Measurements from ENCODE around the gene ITGA4.

ITGA4 gene

DNA sequence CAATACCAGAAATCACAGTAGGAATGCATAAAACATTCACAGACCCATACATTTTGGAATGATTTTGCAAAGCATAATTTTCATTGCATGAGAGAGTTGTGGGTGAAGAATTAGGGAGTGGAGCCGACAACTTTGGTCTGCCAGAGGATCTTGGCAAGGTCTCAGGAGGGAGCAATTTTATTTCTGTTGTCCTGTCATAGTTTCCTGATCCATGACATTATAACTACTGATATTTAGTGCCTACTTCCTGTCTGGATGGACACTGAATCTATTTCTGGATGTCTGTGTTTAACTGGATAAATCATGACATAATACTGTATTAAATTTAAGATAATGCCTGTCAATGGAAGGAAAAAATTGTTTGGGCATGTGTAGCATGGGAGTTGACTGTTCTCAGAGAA is 2.4 kb downstream of the ITGA4 start:
- no peak for DNase-seq

DNA sequence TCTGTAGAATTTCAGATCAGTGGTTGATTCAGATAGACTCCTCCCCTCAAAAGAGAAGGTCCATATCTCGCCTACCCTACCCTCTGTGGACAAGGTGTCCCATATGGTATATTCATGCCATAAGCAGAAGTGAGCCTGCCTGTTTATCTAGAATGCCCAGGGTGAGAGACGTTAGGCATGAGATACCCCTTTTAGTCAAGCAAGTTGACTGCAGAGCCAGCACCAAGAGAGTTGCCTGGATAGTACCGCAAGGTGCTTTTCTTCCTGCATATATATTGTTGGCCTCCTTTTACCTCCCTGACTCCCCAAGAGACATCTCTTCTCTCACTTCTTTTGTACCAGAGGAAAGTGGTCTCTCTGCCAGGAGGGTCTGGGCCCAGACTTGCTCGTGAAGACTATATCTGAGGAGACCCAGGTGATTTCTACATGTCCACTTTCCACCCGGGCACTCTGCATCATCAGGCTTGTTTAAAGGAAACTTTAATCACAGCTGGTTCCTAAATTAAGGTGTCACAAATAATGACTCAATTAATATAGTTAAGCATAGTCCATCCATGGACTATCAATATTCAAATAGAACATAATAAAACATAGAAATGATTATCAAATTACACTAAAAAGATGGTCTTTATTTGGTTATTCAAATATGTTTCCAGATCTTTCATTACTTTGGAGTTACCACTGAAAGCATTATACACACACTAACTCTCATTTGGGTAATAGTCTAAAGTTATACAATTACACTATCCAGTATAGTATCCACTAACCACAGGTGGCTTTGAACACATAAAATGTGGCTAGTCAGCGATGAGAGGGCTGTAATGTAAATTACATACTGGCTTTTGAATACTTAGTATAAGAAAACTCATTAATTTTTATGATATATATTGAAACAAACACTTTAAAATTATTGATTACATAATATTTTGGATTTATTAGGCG is 4.1 kb downstream of the ITGA4 start:
- DNase-seq = no peak

DNA sequence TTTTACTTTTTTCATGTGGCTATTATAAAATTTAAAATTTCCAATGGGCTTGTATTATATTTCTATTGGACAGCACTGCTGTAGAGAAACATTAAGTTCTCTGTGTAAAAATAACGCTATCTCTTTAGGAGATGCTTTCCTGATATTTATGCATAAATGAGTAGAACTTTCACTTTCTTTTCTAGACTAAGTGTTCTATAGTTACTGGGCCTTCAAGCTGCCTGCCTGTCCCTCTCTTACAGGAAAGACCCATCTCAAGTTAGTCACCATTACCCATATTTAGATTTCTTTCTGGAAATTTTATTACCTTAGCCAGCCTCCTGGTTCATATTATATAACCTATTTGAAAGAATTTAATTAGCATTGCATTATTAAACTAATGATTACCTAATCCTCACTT is 4.8 kb downstream of the ITGA4 start:
- no peak for DNase-seq

DNA sequence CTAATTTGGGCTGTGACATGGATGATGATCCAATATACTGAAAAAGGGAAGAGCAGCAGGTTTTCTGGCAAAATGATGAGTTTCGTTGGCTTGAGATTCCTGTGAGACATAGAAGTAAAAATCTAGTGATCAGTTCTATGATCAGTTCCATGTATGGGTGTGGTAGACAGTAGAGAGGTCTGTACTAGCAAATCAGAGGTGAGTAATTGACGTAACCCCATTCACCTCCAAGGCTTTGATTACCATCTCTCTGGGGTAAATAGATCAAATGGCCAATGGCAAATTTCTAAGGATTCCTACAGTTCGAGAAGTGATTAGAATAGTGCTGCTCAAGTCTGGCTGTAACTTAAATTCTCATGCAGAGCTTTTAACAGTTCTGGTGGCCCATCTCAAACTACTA is 6.4 kb downstream of the ITGA4 start:
- DNase-seq = no peak

DNA sequence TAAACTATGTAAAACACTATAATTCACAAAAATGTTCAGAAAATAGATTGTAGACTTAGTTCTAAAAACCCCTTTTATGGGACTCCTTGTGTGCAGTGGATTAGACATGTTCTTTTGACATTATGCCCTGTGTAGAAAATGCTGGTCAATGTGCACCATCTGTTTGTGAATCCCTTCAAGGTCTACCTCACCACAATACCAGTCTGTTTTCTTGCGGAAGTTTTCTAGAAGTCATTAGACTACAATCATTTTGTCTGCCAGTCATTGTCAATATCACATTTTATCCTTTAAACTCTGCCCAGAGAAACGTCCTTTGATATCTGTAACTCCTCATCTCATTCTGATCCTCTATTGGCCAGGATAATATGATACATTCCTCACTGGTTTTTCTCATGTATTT is 7.8 kb downstream of the ITGA4 start:
- DNase-seq = no peak

DNA sequence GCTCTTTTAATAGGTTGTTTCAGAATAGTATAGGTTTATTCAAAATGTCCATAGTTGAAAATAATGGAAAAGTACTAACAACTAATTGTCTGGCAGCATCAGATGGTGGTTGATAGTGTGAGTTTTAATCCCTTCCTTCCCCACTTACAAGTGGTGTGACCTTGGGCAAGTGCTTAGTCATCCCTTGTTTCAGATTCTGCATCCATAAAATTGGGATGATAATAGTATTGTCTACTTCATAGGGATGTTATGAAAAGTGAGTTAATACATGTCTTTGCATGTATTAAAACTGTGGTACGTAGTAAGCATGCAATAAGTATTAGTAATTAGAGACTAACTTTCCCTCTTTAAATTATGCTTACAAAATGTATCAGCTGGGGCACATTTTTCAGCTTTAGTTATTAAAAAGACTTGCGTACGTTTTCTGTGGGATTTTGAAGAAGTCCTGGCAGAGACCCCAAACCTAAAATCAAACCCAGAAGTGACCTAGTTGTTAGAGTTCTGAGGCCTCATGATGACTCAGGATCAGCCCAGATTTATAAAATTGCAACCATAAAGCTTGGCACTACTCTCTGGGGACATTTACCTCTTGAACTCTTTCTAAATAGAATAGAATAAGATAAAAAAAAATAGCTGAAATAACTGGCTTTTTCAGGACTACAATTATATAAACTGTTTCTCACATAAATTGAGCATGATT is 8.6 kb downstream of the ITGA4 start:
- no peak for DNase-seq

DNA sequence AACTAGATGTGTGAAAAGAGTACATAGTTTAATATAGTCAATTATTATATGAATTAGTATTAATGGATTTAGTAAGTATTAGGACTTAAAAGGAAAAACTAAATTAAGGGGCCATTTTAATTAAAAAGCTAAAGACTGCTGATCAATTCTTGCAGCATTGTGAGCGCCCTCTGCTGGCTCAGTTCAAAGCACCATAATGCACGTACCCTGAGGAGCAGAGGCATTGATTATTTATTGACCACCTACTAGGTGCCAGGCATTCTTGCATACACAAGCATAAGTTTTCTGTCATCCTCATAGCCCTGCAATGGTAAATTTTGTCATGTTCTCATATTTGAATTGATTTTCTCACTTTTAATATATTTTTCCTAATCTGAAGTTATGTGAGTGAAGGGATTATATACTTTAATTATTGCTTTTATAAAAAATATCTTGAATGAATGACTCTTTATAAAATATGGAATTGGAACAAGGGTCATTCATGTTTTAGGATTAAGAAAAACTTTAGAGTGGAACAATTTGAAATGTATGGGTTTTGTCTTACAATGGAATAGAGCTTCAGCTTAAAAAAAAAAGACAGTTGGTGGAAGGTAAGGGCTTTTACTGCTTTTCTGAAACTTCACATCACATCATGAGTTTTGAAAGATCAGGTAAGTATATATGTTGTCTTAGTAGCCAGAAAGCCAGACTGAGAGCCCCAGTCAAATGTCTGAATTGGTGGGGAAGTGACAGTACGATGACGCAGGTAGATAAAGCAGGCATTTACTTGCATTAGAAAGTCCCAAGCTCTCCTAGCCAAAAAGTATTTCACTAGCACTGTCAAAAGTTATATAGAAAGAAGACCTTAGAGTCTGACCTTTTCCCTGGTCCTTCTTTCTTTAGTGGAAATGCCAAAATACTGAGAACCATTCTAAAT is 9.7 kb downstream of the ITGA4 start:
- DNase-seq = peak; percentile 35

DNA sequence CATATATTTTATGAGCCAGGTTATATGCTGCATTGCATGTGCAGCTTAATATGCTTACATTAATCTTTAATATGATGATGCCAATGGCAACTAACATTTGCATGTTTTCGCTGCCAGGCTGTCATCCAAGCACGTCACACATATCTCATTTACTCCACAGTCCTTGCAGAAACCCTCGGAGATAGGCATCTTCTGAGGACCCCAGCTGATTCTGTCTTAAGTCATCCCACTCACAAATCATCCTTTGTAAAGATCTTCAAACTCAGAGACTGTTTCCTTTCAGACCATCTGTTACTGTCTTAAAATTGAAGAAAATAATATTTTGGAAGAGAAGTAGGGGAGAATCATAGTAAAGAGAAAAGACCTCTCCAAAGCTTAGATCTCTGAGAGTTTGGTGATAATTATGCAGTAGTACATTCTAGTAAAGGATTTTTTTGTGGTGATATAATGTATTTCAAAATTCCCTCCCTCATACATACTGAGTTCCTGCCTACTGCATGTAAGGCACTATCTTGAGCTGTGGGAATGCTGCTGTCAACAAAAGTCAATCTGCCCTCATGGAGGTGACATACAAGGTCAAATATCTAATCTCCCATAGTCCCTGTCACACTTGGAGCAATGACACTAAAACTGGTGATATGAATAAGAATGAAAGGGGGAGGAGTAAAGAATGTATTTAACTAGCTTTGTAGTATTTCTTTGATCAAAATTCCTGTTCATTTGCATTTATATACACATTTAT is 11.0 kb downstream of the ITGA4 start:
- no peak for DNase-seq

DNA sequence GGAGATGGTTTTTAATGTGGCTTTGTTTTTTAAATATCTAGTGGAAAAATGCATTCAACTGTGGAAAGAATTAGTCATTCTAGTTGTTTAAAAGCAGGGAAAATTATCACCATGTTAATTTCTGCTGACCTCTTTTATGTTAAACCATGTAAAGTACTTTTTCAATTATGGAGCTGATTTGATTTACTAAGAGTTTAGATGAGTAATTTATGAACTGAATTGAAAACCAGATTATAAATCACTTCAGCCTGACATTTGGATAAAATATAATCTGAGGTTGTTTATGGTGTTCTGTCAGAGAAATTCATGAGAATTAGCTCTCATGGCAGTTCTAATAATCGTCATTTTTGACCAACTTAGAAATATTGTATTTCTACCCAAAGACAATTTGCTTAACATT is 11.6 kb downstream of the ITGA4 start:
- no peak for DNase-seq

DNA sequence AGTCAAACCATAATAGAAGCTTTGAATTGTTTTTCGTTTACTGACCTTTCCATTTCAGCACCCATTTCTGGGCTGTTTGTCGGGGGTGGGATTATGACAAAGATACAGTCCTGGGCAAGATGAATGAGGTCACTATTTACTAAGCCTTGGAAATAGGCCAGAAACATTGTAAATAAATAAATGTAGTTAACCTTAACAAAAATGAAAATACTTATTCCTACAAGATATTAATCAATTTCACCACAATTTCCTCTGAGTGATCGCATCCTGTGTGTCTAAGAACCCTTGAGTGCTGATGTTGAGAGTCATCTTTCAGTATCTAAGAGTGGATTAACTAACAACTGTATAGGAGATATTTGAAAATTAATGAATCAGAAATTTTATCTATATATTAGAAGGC is 14.0 kb downstream of the ITGA4 start:
- no peak for DNase-seq

DNA sequence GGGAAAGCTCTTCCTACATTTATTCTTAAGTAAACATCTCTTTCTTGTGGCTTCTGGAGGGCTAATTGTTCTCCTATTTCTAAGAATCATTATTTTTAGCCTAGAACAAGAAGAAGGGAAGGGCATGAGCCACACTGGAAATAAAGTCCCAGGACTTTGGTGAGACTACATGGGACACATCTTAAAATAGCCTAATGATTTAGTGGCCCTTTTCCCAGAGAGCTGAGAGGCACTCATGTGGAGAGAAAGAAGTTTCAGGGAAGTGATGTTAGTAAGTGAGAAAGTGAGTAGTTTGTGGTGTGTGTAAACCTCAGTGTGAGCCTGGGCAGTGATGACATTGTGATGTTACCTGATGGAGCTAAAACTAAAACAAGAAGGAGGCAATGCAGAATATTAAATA is 14.6 kb downstream of the ITGA4 start:
- DNase-seq = peak; percentile 68

DNA sequence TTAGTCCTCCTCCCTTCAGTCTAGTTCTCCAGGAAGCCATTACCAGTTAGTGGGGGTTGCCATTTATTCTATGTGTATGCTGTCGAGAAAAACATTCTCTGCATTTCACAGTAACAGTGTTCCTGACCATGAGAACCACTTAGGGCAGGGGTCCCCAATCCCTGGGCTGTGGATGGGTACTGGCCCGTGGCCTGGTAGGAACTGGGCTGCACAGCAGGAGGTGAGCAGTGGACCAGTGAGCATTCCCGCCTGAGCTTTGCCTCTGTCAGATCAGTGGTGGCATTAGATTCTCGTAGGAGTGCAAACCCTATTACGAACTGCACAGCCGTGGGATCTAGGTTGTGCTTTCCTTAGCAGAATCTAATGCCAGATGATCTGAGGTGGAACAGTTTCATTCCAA is 15.8 kb downstream of the ITGA4 start:
- DNase-seq = no peak

DNA sequence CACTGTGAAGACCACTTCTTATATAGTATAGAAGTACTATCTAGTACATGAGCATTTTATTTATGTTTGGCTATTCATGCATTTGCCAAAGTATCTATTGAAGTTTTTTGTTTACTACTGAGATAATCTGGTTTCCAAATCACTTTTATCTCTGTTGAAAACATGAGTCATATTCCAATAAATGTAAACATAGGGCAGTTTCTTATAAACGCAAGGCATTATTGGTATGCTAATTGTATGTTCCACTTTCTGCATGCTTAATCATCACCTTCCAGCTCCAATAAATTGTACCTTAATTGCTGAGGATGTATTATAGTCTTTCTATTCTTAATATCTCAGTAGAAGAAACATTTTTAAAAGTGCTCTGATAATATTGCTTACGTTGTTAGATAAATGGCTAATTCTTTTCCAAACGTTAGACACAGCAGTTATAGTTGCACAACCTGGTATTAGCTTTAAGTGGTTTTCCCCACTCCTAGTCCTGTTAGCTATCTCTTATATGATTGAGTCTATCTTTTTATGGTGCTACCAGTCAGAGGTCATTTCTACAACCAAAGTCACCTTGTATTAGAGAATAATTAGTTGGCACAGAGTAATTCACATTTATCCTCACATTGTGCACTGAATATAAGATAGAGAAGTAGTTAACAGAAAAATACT is 17.2 kb downstream of the ITGA4 start:
- DNase-seq = no peak

DNA sequence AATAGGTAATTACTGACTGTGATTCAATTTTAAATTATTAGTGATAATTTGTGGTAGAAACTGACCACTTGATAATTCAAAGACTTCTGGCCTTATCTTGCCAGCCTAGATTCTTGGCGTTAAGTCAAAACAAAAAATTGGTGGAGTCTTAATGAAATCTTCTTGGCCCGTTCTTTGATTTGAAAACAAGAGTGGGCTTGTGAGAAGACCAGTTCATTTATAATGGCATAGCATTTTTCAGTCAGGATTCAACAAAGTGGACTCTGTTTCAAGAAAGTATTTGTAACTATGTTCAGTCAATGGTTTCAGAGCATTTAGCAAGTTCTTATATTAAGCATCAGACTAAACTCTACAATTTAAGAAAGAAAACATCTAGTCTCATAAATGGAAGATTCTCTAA is 26.0 kb downstream of the ITGA4 start:
- no peak for DNase-seq

DNA sequence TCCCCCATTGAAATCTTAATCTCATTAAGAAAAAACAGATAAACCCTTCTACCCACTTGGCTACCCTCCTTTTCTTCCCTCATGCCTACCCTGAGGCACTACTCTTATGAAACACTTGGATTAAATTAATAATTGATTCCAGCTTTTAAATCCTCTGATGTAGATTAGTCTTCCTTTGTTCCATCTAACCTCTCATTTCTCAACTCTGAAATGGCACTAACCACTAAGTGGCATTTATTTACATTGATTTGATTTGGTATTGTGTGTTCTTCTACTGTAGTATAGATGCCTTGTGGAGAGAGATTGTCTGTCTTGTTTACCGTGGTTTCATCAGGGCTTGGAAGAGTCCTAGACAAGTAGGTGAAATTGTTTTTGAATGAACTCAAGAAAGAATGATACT is 26.7 kb downstream of the ITGA4 start:
- DNase-seq = peak; percentile 49

DNA sequence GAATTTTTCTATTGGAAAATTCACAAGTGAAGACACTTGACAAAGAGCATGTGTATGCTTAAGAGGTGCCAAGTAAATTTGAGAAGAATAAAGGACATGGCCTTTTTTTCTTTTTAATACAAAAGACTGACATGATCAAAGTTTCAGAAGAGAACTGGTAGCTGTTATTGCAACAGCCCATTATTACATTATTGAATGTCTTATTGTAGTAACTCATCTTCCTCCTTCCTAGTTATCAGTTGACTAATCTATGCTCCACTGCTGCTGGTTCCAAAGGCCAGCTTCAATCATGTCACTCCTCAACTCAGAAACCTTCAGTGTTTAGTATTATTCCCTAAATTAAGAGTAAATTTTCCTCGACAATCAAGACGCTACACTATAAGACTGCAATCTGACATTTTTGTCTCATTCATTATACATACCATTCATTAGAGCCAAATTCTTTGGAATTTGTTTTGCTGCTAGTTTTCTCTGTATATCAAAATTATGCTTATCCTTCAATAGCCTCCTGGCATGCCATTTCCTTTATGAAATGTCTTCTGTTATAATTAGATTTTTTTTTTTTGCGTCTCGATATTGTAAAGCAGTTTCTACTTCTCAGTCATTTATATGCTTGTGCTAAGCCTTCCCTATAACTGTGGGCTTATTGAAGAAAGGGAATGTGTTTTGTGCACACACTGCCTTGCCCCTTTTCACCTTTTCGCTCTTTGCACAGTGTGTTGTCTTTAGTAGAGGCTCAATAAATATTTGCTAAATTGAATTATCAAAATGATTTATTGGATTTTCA is 27.9 kb downstream of the ITGA4 start:
- DNase-seq = no peak

DNA sequence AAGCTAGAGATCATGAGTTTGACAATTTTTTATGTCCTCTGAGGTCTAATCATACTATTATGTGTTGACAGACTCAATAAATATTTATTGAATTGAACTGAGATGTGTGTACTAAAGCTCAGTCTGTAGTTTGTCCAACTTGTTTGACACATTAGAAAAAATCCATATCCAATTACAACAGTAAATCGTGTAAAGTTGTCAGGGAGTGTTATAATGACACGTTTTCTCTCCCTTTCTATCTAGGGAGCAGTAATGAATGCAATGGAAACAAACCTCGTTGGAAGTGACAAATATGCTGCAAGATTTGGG is 28.4 kb downstream of the ITGA4 start:
- DNase-seq = no peak

DNA sequence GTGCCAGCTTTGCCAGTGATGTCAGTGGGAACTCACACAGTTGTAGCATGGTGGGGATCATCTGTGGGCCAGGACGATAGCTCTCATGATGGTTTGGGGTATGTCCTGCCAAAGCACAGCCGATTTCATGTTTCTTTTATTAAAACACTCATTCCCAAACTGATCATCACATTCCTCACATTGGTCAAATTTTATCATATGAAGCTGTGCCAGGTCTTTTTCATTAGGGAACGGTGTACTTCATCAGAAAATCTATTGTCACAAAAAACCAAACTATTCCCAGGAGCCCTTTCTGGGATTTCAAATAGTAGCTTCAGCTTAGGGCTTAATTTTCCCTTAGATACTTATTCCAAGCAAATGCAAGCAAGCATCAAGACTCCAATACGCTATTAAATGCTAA is 42.0 kb downstream of the ITGA4 start:
- no peak for DNase-seq

DNA sequence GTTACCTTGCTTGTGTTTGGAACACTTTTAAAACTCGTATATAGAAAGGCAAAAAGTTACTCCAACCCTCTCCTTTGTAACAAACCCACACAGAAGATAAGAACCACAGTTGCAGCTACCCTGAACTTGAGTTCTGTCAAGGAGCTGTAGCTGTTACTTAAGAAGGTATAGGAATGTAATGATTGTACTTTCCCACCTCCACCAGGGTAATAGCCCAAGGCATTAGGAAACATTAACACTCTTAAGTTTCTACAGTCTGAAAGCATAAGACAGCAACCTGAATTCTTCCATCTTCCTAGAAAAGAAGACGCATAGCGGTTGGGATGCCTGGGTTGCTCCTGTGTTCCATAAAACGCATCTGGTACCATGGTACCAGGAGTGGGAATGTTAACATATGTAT is 43.0 kb downstream of the ITGA4 start:
- DNase-seq = no peak

DNA sequence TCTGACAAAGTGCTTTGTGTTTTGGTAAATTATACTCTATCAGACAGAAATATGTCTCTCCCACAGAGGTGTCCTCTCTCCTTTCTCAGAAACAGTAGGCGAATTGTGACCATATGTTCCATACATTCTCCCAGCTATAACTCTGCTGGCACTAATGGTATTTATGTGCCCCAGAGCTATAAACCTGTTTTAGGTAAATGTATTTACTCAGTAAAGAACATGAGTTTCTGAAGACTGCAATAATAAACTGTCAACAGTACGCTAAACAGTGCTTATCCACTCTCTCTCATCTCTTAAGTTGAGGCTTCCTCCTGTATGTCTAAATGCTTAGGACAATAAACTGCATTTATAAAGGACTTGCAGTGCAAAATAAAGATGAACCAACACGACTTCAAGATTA is 58.5 kb downstream of the ITGA4 start:
- DNase-seq = no peak

DNA sequence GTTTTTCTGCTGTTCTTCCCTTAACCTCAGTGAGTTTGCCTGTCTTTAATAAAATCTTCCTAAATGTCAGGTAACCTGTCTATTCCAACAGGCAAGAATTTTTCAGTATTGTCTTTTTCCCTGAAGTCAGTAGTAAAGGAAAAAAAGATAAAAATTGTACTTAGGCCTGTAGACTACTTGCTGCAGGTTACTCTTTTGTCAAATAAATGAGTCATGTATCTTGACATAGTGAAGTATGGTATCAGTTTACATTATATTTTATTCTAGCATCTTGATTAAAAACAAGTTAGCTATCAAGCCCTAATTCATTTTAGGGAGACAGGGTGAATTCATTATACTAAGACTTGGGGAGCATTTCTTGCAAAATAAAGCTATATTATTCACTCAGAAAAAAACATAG is 59.8 kb downstream of the ITGA4 start:
- no peak for DNase-seq
